ENCODE measurements around the gene ULK3. TPM values are rescaled to one million over a fixed set of nuclear protein-coding genes. Genes with fewer than 3 reads are reported as not detected.

Gene ULK3
- total RNA-seq, 1 experiment from 2014 or later: 48.4 TPM

DNA sequence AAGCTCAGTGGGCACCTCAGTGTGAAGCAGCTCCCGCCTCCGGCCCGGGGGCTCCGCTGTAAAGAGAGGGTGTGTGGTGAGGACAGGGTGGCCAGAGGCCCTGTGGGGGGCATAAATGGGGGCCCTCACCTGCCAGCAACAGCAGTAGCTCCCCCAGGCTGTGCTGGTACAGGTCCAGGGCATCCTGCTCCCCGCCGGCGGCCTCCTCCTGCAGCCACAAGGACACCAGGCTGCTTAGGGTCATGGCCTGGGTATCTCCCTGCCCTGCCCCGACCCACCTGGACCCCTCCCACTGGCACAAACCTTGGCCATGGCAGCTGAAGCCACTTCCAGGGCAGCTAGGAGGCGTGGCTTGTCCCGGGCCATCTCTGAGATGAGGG is 4.8 kb downstream of the ULK3 start:
- ChIA-PET POLR2A (no interaction called here), RAD21 (ENCODE audit: low non-redundant PET in 1 of 2, low total read pairs in 2 of 2, uncharacterized antibody in 2 of 2, unreplicated experiment in 2 of 2) (no interaction called here), CTCF (no interaction called here)
- peaks cover 6% of the 10 kb centered on the region; the same call in 1 of the 2 replicates for H3K79me2 ChIP-seq (ENCODE audit: insufficient read depth, low read length)
- ATAC-seq (no peak), DNase-seq (ENCODE audit: low read depth, low spot score) (no peak)
- H4K20me1 ChIP-seq (ENCODE audit: insufficient read depth): no peaks in the 10 kb centered on the region
- TF ChIP-seq EZH2phosphoT487 (IDR thresholded peaks at IDR 0.05; ENCODE audit: borderline replicate concordance) (no peak), FOSL1 (IDR thresholded peaks at IDR 0.05; ENCODE audit: low read depth) (no peak), SP1 (IDR thresholded peaks at IDR 0.05; ENCODE audit: low read depth) (no peak), ELF1 (IDR thresholded peaks at IDR 0.05; ENCODE audit: borderline replicate concordance, low read depth) (no peak), RAD21 (IDR thresholded peaks at IDR 0.05; ENCODE audit: low read depth) (no peak)
- TF ChIP-seq, protein P1, sequence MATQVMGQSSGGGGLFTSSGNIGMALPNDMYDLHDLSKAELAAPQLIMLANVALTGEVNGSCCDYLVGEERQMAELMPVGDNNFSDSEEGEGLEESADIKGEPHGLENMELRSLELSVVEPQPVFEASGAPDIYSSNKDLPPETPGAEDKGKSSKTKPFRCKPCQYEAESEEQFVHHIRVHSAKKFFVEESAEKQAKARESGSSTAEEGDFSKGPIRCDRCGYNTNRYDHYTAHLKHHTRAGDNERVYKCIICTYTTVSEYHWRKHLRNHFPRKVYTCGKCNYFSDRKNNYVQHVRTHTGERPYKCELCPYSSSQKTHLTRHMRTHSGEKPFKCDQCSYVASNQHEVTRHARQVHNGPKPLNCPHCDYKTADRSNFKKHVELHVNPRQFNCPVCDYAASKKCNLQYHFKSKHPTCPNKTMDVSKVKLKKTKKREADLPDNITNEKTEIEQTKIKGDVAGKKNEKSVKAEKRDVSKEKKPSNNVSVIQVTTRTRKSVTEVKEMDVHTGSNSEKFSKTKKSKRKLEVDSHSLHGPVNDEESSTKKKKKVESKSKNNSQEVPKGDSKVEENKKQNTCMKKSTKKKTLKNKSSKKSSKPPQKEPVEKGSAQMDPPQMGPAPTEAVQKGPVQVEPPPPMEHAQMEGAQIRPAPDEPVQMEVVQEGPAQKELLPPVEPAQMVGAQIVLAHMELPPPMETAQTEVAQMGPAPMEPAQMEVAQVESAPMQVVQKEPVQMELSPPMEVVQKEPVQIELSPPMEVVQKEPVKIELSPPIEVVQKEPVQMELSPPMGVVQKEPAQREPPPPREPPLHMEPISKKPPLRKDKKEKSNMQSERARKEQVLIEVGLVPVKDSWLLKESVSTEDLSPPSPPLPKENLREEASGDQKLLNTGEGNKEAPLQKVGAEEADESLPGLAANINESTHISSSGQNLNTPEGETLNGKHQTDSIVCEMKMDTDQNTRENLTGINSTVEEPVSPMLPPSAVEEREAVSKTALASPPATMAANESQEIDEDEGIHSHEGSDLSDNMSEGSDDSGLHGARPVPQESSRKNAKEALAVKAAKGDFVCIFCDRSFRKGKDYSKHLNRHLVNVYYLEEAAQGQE (IDR thresholded peaks at IDR 0.05; ENCODE audit: low read depth): no peak
- H3K36me3 ChIP-seq (ENCODE audit: control insufficient read depth in 1 of 2, insufficient read depth in 2 of 2, low read length in 2 of 2): peaks cover 2 to 8% of the 10 kb centered on the region in 2 experiments; a peak in 1 of 4 replicates
- no peaks in the 10 kb centered on the region for H3K9me2 ChIP-seq (ENCODE audit: insufficient read depth)
- H3K4me3 ChIP-seq (replicated peaks in 1 of 2; ENCODE audit: low read depth in 1 of 2, low read length in 2 of 2): no peak overlapping the region
- H3K9ac ChIP-seq (ENCODE audit: low read length): no peak overlapping the region
- BruUV-seq (replicated peaks): no TSS peak
- H3K9me3 ChIP-seq (ENCODE audit: control insufficient read depth in 1 of 2, insufficient read depth in 1 of 2, low read depth in 1 of 2, low read length in 2 of 2): no peaks in the 10 kb centered on the region
- intact Hi-C loops (cut with micrococcal nuclease): no loop called here
- H3K4me1 ChIP-seq (ENCODE audit: control insufficient read depth in 1 of 2, insufficient read depth in 2 of 2, low read length in 2 of 2): peaks cover 3 to 15% of the 10 kb centered on the region in 2 experiments; a peak in 3 of 4 replicates
- H2AFZ ChIP-seq (ENCODE audit: low read depth, low read length, poor library complexity, severe bottlenecking): no peak overlapping the region
- no peak overlapping the region for H3K27ac ChIP-seq (ENCODE audit: low read depth, low read length)
- no peaks in the 10 kb centered on the region for H3K27me3 ChIP-seq (ENCODE audit: insufficient read depth, low read length)
- H3K4me2 ChIP-seq (ENCODE audit: low read length): no peak overlapping the region
